Measurements from ENCODE around the gene PHLDA1. TPM values are rescaled to one million over a fixed set of nuclear protein-coding genes. Genes with fewer than 3 reads are reported as not detected.

PHLDA1 gene
- total and polyA plus RNA-seq, 2 of the 13 experiments (the other 11 are each of a cell fraction or from before 2014, with no cell fraction given), result 33.8 to 41.0 TPM

- TF ChIP-seq HMGXB3 (CRISPR knock-in tag; IDR thresholded peaks at IDR 0.05; ENCODE audit: borderline replicate concordance) (0 out of 2 replicates have a peak, but pooled peaks have one; percentile 62), KIAA2018 (CRISPR knock-in tag; IDR thresholded peaks at IDR 0.05; ENCODE audit: borderline replicate concordance) (peak; percentile 43; the same call in 1 of the 2 replicates), TERF1 (CRISPR knock-in tag; IDR thresholded peaks at IDR 0.05) (0 out of 2 replicates have a peak, but pooled peaks have one; percentile 46), TCF7L2 (IDR thresholded peaks at IDR 0.05; ENCODE audit: low read depth, low read length) (no peak), FUBP1 (CRISPR knock-in tag; IDR thresholded peaks at IDR 0.05; ENCODE audit: borderline replicate concordance) (peak; percentile 9; the same call in 1 of the 2 replicates), ZMYM4 (CRISPR knock-in tag; IDR thresholded peaks at IDR 0.05) (peak; percentile 92), TAF15 (IDR thresholded peaks at IDR 0.05; ENCODE audit: low read depth, low read length, poor library complexity, severe bottlenecking) (no peak), SOX13 (IDR thresholded peaks at IDR 0.05) (0 out of 2 replicates have a peak, but pooled peaks have one; percentile 9), SOX13 (CRISPR knock-in tag; conservative IDR thresholded peaks at IDR 0.05 in 1 of 2, IDR thresholded peaks at IDR 0.05 in 1 of 2) (peak in 1 of 2 experiments; percentile 80; a peak in 2 of 4 replicates), KLF12 (CRISPR knock-in tag; IDR thresholded peaks at IDR 0.05; ENCODE audit: borderline replicate concordance) (peak; percentile 93), MLLT10 (CRISPR knock-in tag; IDR thresholded peaks at IDR 0.05) (peak; percentile 18; the same call in 1 of the 2 replicates), ZNF564 (CRISPR knock-in tag; IDR thresholded peaks at IDR 0.05) (peak; percentile 81; the same call in 1 of the 2 replicates)
Observed at GRCh38 chr12:76031414-76032042, at the start of gene PHLDA1 (continued).
